Transverse colon (tissue), 4 donors: ENCODE data around the gene KRT12. TPM values are rescaled to one million over a fixed set of nuclear protein-coding genes. Genes with fewer than 3 reads are reported as not detected.

ENCODE experiments used
- DNase-seq: peaks from one replicate; pipeline ENCODE4 v3.0.0-alpha.2; 2019
- H3K27ac ChIP-seq, 4 donors: fragments of 200-600 bp; sonication (generic); 2 replicates each; pipeline ENCODE4 v1.5.1; 2016 to 2018; ENCODE audit warnings: inconsistent platforms in 4 of 4
- H3K27me3 ChIP-seq: fragments of 200-600 bp; sonication (generic); 2 replicates; pipeline ENCODE4 v1.5.1; 2017; ENCODE audit warnings: inconsistent platforms
- H3K36me3 ChIP-seq, 4 donors: fragments of 200-600 bp; sonication (generic); 2 replicates each; pipeline ENCODE4 v1.5.1; 2017 to 2019; ENCODE audit warnings: inconsistent platforms in 4 of 4
- H3K4me1 ChIP-seq, 4 donors: fragments of 200-600 bp; sonication (generic); 2 replicates each; pipeline ENCODE4 v1.5.1; 2017 to 2020; ENCODE audit warnings: inconsistent platforms in 4 of 4
- H3K4me3 ChIP-seq, 4 donors: fragments of 200-600 bp; sonication (generic); 1 replicate in 1 of 4; 2 replicates in 3 of 4; pipeline versions ENCODE4 v1.5.1 to v1.6.1; 2017 to 2019; ENCODE audit warnings: inconsistent platforms in 4 of 4
- H3K9me3 ChIP-seq, 2 donors: fragments of 200-600 bp; sonication (generic); 2 replicates each; pipeline ENCODE4 v1.5.1; 2017 to 2019; ENCODE audit warnings: inconsistent platforms in 2 of 2
- EP300 ChIP-seq: sonication (generic); formaldehyde crosslinking; IDR thresholded peaks from one replicate; pipeline ENCODE4 v1.6.1; 2017; ENCODE audit warnings: antibody characterized with exemption, low read depth
- POLR2A ChIP-seq: fragments of 450-650 bp; IDR thresholded peaks from one replicate; pipeline ENCODE4 v1.6.1; 2016; ENCODE audit warnings: antibody characterized with exemption, mild to moderate bottlenecking, moderate library complexity
- POLR2AphosphoS5 ChIP-seq, 3 donors: sonication (generic); formaldehyde crosslinking; IDR thresholded peaks; one replicate each; pipeline ENCODE4 v1.6.1; 2016; ENCODE audit warnings: antibody characterized with exemption in 3 of 3
- WGBS, 2 donors: methylation state at CpG; one replicate each; pipeline ENCODE4 v1.1.5; 2018; ENCODE audit warnings: low coverage in 1 of 2; 5-methylcytosine and 5-hydroxymethylcytosine counted together
- in situ Hi-C, 4 donors: fragments of 200-750 bp; cut with MboI; loops; one replicate each; pipeline versions ENCODE4 v1.15.0 to v1.15.1; 2017; ENCODE audit warnings: low sequenced_read_pairs in 3 of 4, low pct_ligation_motif_present in 1 of 4, low pct_unique_long_range_greater_than_20kb in 1 of 4
- intact Hi-C: fragments of 100-400 bp; cut with DNase I; formaldehyde crosslinking; loops from one replicate; pipeline ENCODE4 v1.15.1; 2023; ENCODE audit warnings: low total_unique reads
- total RNA-seq, 4 donors: library from RNA; depleted of rRNA; stranded (reverse); fragments of >200 nt; gene quantifications; one replicate each; pipeline ENCODE4 v1.1.0, GENCODE V29; 2016
- TF ChIP-seq, protein P1 (sequence below), 5 experiments: fragments of 200-600 bp in 3 of 5; fragments of 450-650 bp in 2 of 5; sonication (generic) in 3 of 5; IDR thresholded peaks; 1 replicate in 2 of 5; 2 replicates in 3 of 5; pipeline ENCODE4 v1.5.1; 2016 to 2017; ENCODE audit warnings: antibody characterized with exemption in 5 of 5, inconsistent platforms in 3 of 5, mild to moderate bottlenecking in 2 of 5, moderate library complexity in 1 of 5

KRT12 gene
- total RNA-seq, 4 donors from 2014 or later: 0.40 to 20.0 (median 3.8) TPM; not detected in 1

DNA sequence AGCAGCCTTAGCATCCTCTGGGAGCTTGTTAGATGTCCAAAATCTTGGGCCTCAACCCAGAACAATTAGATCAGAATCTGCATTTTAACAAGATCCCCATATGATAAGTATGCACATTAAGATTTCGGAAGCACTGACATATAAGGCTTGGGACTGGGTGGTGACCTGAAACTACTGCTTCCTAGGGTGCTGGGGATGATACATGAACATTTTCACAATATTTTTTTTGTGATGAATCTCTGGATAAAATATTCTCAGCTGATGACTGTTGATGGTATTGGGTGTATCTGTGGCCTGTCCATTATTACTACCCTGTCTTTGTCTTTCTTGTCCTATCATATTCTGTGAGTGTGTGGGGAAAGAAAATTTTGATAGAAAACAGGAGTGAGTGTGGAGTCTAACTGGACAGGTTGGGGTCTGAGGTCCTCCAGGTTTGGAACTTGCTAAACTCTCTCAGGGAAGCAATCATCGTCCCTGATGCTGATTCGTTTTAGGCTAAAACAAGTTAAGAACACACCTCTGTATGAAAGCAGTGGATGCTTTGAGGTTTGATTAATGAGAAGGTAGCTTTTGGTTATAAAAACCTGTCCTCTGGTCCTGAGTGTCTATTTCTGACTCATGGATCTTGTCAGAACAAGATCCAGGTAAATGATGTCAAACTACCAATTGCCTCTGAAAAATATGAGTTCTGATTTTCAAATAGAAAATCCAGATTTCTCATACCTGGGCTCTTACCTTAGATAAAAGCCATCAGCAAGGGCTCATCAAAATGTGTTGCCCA lies 47.2 kb upstream of the KRT12 start:
- 67 to 88% methylated on average over 2 to 3 of the region's 3 CpGs for WGBS, 2 donors
- no peak for DNase-seq
- no peak overlapping the region for H3K27ac ChIP-seq
- intact Hi-C loops: loop anchor here (10.0 kb wide), 1 partner anchor 721 kb away; no protein-coding TSS in a partner anchor
- in situ Hi-C loops: loop anchor here in 3 of 4 donors (10.0 to 25.0 kb wide), 3 partner anchors 411 to 723 kb away; partner anchors contain the start of gene KRT19 (in 1 of the 3)
- no peaks in the 10 kb centered on the region for H3K27me3 ChIP-seq
- TF ChIP-seq POLR2AphosphoS5 (IDR thresholded peaks at IDR 0.05) (no peak), EP300 (no peak), POLR2A (no peak)
- TF ChIP-seq, protein P1, sequence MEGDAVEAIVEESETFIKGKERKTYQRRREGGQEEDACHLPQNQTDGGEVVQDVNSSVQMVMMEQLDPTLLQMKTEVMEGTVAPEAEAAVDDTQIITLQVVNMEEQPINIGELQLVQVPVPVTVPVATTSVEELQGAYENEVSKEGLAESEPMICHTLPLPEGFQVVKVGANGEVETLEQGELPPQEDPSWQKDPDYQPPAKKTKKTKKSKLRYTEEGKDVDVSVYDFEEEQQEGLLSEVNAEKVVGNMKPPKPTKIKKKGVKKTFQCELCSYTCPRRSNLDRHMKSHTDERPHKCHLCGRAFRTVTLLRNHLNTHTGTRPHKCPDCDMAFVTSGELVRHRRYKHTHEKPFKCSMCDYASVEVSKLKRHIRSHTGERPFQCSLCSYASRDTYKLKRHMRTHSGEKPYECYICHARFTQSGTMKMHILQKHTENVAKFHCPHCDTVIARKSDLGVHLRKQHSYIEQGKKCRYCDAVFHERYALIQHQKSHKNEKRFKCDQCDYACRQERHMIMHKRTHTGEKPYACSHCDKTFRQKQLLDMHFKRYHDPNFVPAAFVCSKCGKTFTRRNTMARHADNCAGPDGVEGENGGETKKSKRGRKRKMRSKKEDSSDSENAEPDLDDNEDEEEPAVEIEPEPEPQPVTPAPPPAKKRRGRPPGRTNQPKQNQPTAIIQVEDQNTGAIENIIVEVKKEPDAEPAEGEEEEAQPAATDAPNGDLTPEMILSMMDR (IDR thresholded peaks at IDR 0.05): no peak
- H3K4me3 ChIP-seq: no peak overlapping the region
- H3K9me3 ChIP-seq: no peaks in the 10 kb centered on the region
- no peaks in the 10 kb centered on the region for H3K36me3 ChIP-seq
- H3K4me1 ChIP-seq: peaks cover 6 to 17% (median 8%) of the 10 kb centered on the region in 4 donors

DNA sequence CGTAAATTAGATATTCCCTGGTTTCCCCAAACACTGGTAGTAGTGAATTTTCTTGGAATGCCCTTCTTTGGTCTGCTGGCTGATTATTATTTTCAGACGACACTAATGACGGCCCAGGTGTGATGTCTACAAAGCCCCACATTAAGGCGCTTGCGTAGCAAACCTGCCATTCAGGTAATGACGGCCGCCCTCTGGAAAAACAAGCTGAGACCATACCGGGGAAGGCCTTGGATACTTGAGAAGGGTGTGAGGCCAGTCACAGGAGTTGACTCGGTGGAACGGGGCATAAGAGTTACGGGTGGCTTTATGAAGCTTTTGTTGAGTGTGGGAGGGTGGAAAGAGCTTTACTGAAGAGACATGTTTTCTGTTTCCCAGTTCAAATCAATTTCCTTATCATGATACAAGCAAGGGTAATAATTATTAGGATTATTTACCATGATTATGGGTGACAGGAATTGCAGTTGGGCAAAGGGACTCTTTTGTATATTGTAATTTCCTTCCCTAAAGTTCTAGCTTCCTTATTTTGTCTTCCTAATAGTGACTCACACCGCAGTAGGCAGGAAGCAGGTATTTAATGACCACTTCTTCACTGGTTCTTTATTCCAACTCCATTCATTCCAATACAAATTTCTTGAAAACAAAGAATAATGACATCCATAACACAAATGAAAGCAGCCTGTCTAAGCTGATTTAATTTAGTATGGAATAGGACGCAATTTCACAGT lies 45.6 kb upstream of the KRT12 start:
- H3K36me3 ChIP-seq: no peaks in the 10 kb centered on the region
- DNase-seq: no peak
- H3K4me1 ChIP-seq: peaks cover 6 to 19% (median 8%) of the 10 kb centered on the region in 4 donors
- H3K4me3 ChIP-seq: no peak overlapping the region
- TF ChIP-seq, protein P1 (IDR thresholded peaks at IDR 0.05): no peak
- in situ Hi-C loops: loop anchor here in 3 of 4 donors (10.0 to 25.0 kb wide), 3 partner anchors 412 to 725 kb away; partner anchors contain the start of gene KRT19 (in 1 of the 3)
- H3K27me3 ChIP-seq: no peaks in the 10 kb centered on the region
- WGBS, 2 donors: 89 to 93% methylated on average over 10 to 13 of the region's 13 CpGs
- intact Hi-C loops: loop anchor here (10.0 kb wide), 1 partner anchor 722 kb away; no protein-coding TSS in a partner anchor
- no peaks in the 10 kb centered on the region for H3K9me3 ChIP-seq
- H3K27ac ChIP-seq: no peak overlapping the region

DNA sequence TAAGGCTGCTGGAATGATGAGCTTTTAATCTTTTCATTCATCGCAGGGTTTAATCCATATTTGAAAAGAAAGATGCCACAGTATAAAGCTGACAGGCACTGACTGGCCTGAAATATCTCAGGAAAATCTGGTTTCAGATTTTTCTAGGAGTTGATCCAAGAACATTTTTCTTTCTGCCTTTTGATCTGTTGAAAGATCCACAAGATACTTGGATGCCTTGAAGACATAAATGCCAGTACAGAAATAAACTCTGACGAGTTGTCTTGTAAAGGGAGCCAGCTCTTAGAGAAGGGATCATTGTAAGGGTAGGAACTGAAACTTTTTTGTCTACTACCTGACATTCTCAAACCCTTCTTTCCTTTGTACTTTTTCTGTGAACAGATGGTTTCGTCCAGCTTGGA lies 43.4 kb upstream of the KRT12 start:
- in situ Hi-C loops (loop anchor here in 3 of 4 donors (10.0 to 25.0 kb wide), 3 partner anchors 414 to 727 kb away; partner anchors contain the start of gene KRT19 (in 1 of the 3)), intact Hi-C loops (loop anchor here (10.0 kb wide), 1 partner anchor 724 kb away; no protein-coding TSS in a partner anchor)
- Histone ChIP-seq H3K4me3 (no peak overlapping the region), H3K9me3 (no peaks in the 10 kb centered on the region), H3K27me3 (no peaks in the 10 kb centered on the region), H3K36me3 (no peaks in the 10 kb centered on the region), H3K27ac (peak overlapping the region; percentile 21 to 49 (median 37)), H3K4me1 (peaks cover 6 to 19% (median 8%) of the 10 kb centered on the region in 4 donors)
- WGBS, 2 donors: 57 to 59% methylated on average over 3 of the region's 3 CpGs
- TF ChIP-seq, protein P1 (IDR thresholded peaks at IDR 0.05): no peak
- TF ChIP-seq EP300: no peak
- no peak for TF ChIP-seq POLR2AphosphoS5 (IDR thresholded peaks at IDR 0.05)
- no peak for TF ChIP-seq POLR2A
- no peak for DNase-seq

DNA sequence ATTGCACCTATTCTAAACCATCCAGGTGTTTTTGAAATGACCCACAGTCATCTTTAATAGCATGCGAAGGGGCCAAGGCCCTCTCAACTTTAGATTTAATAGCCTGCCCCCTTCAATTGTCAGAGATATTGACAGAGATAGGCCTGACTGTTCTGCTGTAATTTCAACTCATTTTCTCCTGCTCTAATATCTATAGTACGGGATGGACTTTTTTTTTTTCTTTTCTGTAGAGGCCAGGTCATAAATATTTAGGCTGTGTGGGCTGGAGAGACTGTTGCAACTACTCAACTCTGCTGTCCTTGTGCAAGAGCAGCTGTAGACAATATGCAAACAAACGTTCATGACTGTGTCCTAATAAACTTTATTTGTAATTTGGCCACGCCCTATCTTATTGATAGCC lies 42.7 kb upstream of the KRT12 start:
- H3K27ac ChIP-seq: peak overlapping the region; percentile 21 to 49 (median 37)
- no peak overlapping the region for H3K4me3 ChIP-seq
- 30 to 35% methylated on average over 4 of the region's 4 CpGs for WGBS, 2 donors
- H3K27me3 ChIP-seq: no peaks in the 10 kb centered on the region
- no peaks in the 10 kb centered on the region for H3K9me3 ChIP-seq
- TF ChIP-seq EP300 (no peak), POLR2AphosphoS5 (IDR thresholded peaks at IDR 0.05) (no peak)
- no peak for DNase-seq
- intact Hi-C loops: loop anchor here (10.0 kb wide), 2 partner anchors 725 to 755 kb away; no protein-coding TSS in a partner anchor
- no peaks in the 10 kb centered on the region for H3K36me3 ChIP-seq
- H3K4me1 ChIP-seq: peaks cover 7 to 23% (median 9%) of the 10 kb centered on the region in 4 donors
- in situ Hi-C loops: loop anchor here (10.0 to 25.0 kb wide), 6 partner anchors 415 to 755 kb away; partner anchors contain the start of gene KRT19 (in 1 of the 4)
